Measurements from ENCODE around the gene TDRD1. TPM values are rescaled to one million over a fixed set of nuclear protein-coding genes. Genes with fewer than 3 reads are reported as not detected.
"Not testable (repeated sequence)": the region's sequence is repeated elsewhere in the genome, so short reads cannot be mapped to it uniquely, and the experiment has no call there.

The TDRD1 gene
- total RNA-seq, 1 donor from 2014 or later, result 0.04 TPM

GRCh38 chr10:114138581-114138980 is 40.6 kb upstream of the TDRD1 start:
- no peaks in the 10 kb centered on the region for H3K9me3 ChIP-seq (ENCODE audit: low read depth)
- Mint-ChIP-seq H3K27ac (no peak overlapping the region), H3K9me3 (no peaks in the 10 kb centered on the region), H3K36me3 (peaks cover 5% of the 10 kb centered on the region), H3K27me3 (ENCODE audit: insufficient read depth, low read depth) (no peaks in the 10 kb centered on the region), H3K4me3 (no peak overlapping the region), H3K4me1 (no peaks in the 10 kb centered on the region)
- no peaks in the 10 kb centered on the region for H4K20me1 ChIP-seq (ENCODE audit: low read depth)
- H3F3A ChIP-seq (ENCODE audit: low read depth), result no peaks in the 10 kb centered on the region
- no peak overlapping the region for H3K4me3 ChIP-seq
- H3K27ac ChIP-seq, result no peak overlapping the region
- no peak overlapping the region for H3K9ac ChIP-seq
- no peak for TF ChIP-seq EZH2 (IDR thresholded peaks at IDR 0.05)
- TF ChIP-seq CTCF (IDR thresholded peaks at IDR 0.05), result no peak
- TF ChIP-seq EZH2phosphoT487 (IDR thresholded peaks at IDR 0.05), result no peak
- no peak overlapping the region for H2AFZ ChIP-seq (replicated peaks)
- H3K4me1 ChIP-seq, result no peaks in the 10 kb centered on the region
- no peaks in the 10 kb centered on the region for H3K79me2 ChIP-seq (ENCODE audit: low read depth)
- no peak overlapping the region for H3K4me2 ChIP-seq
- DNase-seq (ENCODE audit: low spot score), result no peak
- H3K36me3 ChIP-seq, result no peaks in the 10 kb centered on the region
- H3K27me3 ChIP-seq, result no peaks in the 10 kb centered on the region

GRCh38 chr10:114140036-114140435 is 39.1 kb upstream of the TDRD1 start:
- H3F3A ChIP-seq (ENCODE audit: low read depth), result no peaks in the 10 kb centered on the region
- H3K9me3 Mint-ChIP-seq, result no peaks in the 10 kb centered on the region
- H4K20me1 ChIP-seq (ENCODE audit: low read depth), result no peaks in the 10 kb centered on the region
- H3K36me3 Mint-ChIP-seq, result peaks cover 5% of the 10 kb centered on the region
- no peak overlapping the region for H3K4me2 ChIP-seq
- no peaks in the 10 kb centered on the region for H3K4me1 ChIP-seq
- H3K36me3 ChIP-seq, result no peaks in the 10 kb centered on the region
- no peaks in the 10 kb centered on the region for H3K9me3 ChIP-seq (ENCODE audit: low read depth)
- no peak for DNase-seq (ENCODE audit: low spot score)
- H3K79me2 ChIP-seq (ENCODE audit: low read depth), result no peaks in the 10 kb centered on the region
- no peak overlapping the region for H3K4me3 ChIP-seq
- no peaks in the 10 kb centered on the region for H3K27me3 ChIP-seq
- no peaks in the 10 kb centered on the region for H3K4me1 Mint-ChIP-seq
- TF ChIP-seq CTCF (IDR thresholded peaks at IDR 0.05) (no peak), EZH2 (IDR thresholded peaks at IDR 0.05) (no peak), EZH2phosphoT487 (IDR thresholded peaks at IDR 0.05) (no peak)
- H3K27me3 Mint-ChIP-seq (ENCODE audit: insufficient read depth, low read depth), result no peaks in the 10 kb centered on the region
- H2AFZ ChIP-seq (replicated peaks), result no peak overlapping the region
- H3K9ac ChIP-seq, result no peak overlapping the region
- no peak overlapping the region for H3K27ac Mint-ChIP-seq
- no peak overlapping the region for H3K27ac ChIP-seq
- H3K4me3 Mint-ChIP-seq, result no peak overlapping the region

GRCh38 chr10:114140827-114141226 is 38.3 kb upstream of the TDRD1 start:
- DNase-seq (ENCODE audit: low spot score); H4K20me1 ChIP-seq (ENCODE audit: low read depth); H3K27me3 Mint-ChIP-seq (ENCODE audit: insufficient read depth, low read depth); H3K36me3 Mint-ChIP-seq; H3K4me1 Mint-ChIP-seq; H3K9me3 Mint-ChIP-seq; H3K27me3 ChIP-seq; H3K36me3 ChIP-seq; H3K4me3 ChIP-seq; H3K4me3 Mint-ChIP-seq; H3K27ac Mint-ChIP-seq; H2AFZ ChIP-seq (replicated peaks); H3K9ac ChIP-seq; H3F3A ChIP-seq (ENCODE audit: low read depth); H3K9me3 ChIP-seq (ENCODE audit: low read depth); H3K4me1 ChIP-seq; H3K4me2 ChIP-seq; H3K79me2 ChIP-seq (ENCODE audit: low read depth); H3K27ac ChIP-seq: not testable (repeated sequence)

- no peak overlapping the region for H3K4me3 Mint-ChIP-seq
- Histone ChIP-seq H3K4me1 (no peaks in the 10 kb centered on the region), H3K9me3 (ENCODE audit: low read depth) (no peaks in the 10 kb centered on the region), H2AFZ (replicated peaks) (no peak overlapping the region), H3K27ac (no peak overlapping the region), H3F3A (ENCODE audit: low read depth) (no peaks in the 10 kb centered on the region), H3K36me3 (no peaks in the 10 kb centered on the region), H3K4me3 (no peak overlapping the region), H3K4me2 (no peak overlapping the region), H3K9ac (no peak overlapping the region), H4K20me1 (ENCODE audit: low read depth) (no peaks in the 10 kb centered on the region), H3K27me3 (no peaks in the 10 kb centered on the region), H3K79me2 (ENCODE audit: low read depth) (no peaks in the 10 kb centered on the region)
- H3K36me3 Mint-ChIP-seq, result peaks cover 7% of the 10 kb centered on the region
- TF ChIP-seq CTCF (IDR thresholded peaks at IDR 0.05) (no peak), EZH2 (IDR thresholded peaks at IDR 0.05) (no peak), EZH2phosphoT487 (IDR thresholded peaks at IDR 0.05) (no peak)
- no peaks in the 10 kb centered on the region for H3K27me3 Mint-ChIP-seq (ENCODE audit: insufficient read depth, low read depth)
- no peaks in the 10 kb centered on the region for H3K4me1 Mint-ChIP-seq
- H3K27ac Mint-ChIP-seq, result no peak overlapping the region
- no peaks in the 10 kb centered on the region for H3K9me3 Mint-ChIP-seq
- DNase-seq (ENCODE audit: low spot score), result no peak
Observed at GRCh38 chr10:114142018-114142417, 37.1 kb upstream of the TDRD1 start.
